ELF-1 (cell line): ENCODE measurements around the gene CCDC9B.

Experiments used
- DNase-seq: peaks from one replicate; pipeline ENCODE4 v3.0.0-alpha.2; 2016; ENCODE audit warnings: low read depth, low spot score

CCDC9B gene

DNA sequence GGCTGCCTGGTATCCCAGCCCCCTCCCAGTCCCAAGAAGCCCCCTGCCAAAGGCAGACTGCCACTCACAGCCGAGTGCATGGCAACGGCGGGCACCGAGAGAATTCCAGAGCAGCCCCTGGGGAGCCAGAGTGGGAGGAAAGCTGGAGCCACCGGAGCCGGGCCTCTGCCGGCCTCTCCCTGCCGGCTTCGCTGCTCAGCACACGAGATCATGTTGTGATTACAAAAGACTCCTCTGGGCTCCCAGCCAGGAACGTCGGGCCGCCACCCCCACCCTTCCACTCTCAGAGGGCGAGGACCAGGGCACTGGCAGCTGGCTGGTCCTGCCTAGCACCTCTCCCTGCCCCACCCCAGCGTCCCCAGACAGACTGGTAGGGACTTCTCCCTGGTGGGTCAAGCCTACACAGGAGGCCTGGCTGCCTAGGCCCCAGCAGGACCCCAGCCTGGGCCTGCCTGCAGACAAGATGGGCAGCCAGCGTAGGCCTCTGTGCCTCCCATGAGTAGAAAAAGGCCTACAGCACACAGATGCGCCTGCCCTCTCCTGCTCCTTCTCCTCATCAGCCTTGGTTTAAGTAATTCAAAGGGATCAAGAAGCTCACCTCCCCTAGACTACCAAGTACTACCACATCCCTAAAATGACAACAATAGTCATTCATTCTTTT, at the start of gene CCDC9B:
Gene CCDC9B, minus strand, starts transcription at position 200 of the 661 bp plus-strand sequence. Its CDS starts 120 bp downstream, at position 80.
- no peak for DNase-seq

DNA sequence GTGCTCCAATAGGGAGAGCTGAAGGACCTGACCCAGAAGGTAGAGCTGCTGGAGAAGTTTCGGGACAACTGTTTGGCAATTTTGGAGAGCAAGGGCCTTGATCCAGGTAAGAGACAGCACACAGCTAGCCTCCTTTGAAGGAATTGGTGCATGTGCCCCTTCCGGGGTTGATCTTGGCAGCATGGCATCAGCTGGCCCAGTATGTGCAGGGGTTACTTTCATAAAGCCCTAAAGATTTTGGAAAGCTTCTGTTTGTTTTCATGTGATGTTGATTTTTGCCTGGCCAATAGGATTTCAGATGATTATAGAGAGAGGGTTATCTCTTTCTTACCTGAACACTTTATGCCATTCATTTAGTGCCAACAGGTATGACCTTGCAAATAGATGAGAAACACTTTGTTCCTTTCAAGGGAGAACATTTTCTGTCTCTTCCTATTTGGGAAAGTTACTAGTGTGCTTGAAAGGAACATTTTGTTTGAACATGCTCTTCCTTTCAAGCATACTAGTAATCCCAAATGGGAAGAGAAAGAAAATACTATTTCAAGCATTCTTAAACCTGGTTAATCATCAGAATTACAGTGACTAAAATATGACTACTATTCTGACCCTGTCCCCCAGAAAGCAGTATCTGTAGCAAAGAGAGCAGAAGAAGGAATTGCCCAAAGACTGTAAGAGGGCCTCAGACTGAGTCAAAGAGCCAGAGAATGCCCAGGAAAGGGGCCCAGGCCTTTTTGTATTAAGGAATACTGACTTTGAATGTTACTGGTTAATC, 49.3 kb upstream of the CCDC9B start:
- DNase-seq, result no peak

DNA sequence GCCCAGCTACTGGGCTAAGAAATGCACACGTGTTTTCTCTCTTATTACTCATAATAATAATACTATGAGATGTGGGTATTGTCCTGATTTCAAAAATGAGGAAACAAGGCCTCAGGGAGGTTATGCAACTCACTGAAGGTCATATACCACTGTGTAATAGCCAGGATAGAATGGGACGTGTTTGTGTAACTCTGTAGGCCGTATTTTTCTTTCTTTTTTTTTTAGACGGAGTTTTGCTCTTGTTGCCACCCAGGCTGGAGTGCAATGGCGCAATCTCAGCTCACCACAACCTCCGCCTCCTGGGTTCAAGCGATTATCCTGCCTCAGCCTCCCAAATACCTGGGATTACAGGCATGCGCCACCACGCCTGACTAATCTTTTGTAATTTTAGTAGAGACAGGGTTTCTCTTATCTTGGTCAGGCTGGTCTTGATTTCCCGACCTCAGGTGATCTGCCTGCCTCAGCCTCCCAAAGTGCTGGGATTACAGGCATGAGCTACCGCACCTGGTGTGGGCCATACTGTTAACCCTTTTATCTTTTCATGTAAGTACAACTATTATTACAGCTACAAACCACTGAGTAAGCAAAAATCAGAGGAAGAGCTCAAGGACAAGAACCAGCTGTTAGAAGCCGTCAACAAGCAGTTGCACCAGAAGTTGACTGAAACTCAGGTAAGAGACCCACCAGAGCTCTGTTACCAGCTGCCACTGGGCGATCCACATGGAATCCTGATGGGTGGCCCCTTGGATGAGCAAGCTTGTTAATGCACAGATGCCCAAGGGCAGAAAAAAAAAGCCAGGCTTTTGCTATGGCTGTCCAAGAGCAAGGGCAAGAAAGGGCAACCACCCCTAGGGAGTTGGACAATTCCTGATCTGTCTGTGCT, 48.4 kb upstream of the CCDC9B start:
- DNase-seq, result no peak

DNA sequence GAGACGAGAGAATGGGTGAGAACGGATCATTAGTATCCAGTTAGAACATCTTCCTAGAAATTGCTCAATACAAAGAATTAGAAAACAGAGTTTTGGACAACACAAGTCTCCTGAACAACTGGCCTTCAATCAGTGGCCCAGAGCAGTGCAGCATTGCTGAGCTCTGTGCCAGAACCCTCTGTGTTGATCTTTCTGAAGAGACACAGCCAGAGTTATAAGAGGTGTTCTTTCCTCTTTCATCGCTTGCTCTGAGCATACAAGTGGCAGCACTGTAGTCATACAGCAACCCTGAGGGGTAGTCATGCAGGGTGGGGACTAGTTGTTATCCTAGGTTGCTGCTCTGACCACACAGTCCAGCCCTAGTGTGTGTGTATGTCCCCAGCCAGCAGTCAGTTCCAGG, 45.7 kb upstream of the CCDC9B start:
- no peak for DNase-seq

DNA sequence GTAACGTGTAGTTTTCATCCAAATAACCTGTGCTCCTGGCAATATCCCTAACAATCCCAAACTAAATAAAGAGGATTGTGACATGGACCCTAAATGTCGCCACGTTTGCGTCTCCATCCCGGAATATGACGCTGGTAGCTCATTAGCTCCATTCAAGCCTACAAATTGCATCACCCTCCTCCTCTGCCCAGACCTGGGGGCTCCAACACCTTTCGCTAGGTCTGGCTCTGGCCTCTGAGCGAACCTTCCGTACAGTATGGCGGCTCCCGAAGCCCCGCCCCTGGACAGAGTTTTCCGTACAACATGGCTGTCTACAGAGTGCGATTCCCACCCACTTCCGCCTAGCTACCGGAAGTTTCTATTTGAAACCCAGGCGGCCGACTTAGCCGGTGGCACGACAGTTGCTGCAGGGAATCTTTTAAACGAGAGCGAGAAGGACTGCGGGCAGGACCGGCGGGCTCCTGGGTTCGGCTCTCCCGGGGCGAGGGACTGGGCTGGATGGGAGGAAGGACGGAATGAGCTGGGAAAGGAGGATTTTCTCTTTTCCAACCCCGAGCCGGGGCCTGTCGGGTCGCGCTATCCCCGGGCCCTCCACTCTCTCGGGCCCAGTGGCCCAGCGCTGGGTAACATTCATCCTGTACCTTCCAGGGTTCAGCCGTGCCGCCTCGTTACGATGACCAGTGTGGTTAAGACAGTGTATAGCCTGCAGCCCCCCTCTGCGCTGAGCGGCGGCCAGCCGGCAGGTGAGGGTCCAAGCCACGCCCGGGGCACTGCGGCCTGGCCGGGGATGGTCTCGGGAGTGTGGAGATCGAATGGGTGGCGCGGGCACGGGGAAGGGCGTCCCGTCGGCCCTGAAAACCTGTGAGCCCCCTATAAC, 42.1 kb upstream of the CCDC9B start, which contains the start of gene KNSTRN:
Gene KNSTRN, plus strand, starts transcription at position 142 of the 877 bp plus-strand sequence. Its CDS starts 115 bp downstream, at position 257.
- DNase-seq, result peak; percentile 96

DNA sequence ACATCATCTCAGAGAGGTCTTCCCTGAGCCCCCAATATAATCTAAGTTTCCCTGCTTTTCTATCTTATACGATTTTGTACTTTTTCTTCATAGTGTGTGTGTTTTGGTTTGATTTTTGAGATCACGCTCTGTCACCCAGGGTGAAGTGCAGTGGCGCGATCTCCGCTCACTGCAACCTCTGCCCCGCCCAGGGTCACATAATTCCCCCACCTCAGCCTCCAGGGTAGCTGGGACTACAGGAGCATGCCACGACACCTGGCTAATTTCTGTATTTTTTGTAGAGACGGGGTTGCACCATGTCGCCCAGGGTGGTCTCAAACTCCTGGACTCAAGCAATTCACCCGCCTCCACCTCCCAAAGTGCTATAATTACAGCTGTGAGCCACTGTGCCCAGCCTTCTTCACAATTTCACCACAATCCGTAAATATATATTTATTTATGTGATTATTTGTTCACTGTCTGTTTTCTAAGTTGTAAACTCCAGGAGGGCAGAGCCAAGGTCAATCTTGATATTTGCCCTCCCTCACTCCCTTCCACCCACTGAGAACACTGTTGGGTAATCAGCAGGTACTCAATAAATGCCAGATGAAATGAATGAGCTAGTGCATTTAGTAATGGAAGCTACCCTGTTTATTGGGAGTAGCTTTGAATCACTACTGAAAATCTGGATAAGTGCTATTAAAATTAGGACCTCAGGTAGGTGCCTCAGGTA, 41.2 kb upstream of the CCDC9B start:
- DNase-seq, result no peak

DNA sequence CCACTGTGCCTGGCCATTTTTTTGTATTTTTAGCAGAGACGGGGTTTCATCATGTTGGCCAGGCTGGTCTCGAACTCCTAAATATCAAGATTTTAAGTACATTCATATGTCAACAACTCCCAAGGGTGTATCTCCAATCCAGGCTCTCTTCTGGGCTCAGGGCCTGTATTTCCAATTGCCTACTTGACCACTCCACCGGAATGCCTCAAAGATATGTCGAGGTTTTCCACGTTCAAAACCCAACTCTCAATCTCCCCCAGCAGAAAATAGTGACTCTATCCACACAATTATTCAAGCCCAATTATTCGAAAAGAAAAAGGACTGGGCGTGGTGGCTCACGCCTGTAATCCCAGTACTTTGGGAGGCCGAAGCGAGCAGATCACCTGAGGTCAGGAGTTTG, 39.9 kb upstream of the CCDC9B start:
- no peak for DNase-seq

DNA sequence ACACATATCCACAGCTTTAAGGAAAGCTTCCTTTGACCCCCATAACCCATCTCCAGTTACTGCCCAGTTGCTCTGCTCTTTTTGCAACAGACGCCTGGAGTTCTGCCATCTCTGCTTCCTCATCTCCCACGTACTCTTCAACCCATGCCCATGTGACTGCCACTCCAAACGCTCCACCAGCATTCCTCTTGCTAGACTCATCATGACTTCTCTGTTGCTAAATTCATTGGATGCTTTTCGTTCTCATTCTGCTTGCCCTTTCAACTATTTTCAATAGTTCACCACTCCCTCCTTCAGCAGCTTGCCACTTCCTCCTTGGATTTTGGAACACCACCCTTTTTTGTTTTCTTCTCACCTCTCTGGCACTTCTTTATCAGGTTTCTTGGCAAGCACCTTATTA, 39.1 kb upstream of the CCDC9B start:
- no peak for DNase-seq

DNA sequence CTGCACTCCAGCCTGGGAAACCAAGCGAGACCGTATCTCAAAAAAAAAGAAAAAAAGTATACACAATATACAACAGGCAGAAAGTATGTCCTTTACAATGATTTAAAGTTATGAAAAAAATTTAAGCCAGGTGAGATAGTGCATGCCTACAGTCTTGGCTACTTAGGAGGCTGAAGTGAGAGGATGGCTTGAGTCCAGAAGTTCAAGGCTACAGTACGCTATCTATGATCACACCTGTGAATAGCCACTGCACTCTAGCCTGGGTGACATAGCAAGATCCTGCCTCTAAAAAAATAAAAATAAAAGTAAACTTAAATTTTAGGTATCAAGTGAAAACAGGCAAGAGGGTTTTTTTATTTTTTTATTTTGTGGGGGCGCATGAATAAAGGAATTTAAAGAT, 38.6 kb upstream of the CCDC9B start:
- DNase-seq, result no peak

DNA sequence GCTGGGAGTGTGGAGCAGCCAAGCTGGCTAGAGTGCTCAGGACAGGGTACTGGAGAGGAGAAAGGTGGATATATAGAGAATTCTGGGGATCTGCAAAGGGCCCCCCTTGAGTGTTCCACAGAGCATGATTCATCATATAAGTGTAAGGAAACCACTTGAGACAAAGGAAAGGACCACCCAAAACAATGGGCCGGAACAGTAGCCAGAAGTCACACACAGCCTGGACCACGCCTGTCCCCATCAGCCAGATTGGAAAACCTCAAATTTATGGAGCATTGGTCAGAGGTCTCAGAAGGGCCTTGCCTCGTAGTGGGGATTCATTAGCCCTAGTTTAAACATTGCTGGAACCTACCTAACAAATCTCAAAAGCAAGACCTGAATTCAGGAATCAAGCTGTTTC, 36.9 kb upstream of the CCDC9B start:
- DNase-seq, result no peak

DNA sequence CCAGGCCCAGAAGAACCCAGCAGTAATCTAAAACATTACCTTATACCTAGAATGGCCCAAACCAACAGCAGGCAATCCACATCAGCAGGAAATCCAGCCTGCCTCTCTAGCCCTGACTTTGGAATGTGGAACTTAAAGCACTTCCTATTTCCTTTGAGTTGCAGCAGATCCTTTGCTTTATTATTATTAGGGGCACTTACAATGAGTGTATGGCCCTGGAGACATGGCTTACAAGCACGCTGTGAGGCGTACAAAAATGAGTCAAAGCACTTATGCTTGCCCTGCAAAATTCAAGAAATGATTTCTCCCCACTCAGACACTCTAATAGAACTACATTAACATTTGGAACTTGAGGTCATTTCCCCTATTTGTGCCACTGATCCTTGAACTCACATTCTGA, 32.2 kb upstream of the CCDC9B start:
- DNase-seq, result no peak

DNA sequence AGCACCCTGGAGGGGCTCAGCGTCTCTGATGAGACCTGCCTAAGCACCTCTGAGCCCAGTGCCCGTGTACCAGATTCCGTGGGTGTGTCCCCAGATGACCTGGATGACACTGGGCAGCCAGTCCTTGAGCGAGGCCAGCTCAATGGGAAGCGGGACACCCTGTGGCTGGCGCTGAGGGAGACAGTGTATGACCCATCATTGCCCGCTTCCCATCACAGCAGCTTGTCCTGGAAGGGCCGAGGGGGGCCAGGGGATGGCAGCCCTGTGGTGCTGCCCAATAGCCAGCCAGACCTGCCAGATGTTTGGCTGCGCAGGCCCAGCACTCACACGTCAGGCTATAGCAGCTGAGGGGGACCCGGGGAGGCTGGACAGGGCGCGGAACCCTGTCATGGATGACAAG, 29.2 kb upstream of the CCDC9B start:
- no peak for DNase-seq

DNA sequence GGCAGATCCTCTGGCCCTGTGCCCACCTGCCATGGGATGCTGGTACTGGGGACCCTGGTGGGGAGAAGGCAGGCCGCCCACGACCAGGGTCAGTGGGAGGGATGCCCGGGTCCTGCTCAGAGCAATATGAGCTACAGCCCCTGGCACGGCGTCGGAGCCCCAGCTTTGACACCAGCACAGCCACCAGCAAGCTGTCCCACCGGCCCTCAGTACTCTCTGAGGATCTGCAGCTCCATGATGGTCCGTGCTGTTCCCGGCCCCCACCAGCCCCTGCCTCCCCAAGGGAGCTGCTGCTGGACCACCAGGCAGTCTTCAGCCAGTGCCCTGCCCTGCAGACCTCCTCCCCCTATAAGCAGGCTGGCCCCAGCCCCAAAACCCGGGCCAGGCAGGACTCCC, 28.7 kb upstream of the CCDC9B start:
- DNase-seq, result no peak

DNA sequence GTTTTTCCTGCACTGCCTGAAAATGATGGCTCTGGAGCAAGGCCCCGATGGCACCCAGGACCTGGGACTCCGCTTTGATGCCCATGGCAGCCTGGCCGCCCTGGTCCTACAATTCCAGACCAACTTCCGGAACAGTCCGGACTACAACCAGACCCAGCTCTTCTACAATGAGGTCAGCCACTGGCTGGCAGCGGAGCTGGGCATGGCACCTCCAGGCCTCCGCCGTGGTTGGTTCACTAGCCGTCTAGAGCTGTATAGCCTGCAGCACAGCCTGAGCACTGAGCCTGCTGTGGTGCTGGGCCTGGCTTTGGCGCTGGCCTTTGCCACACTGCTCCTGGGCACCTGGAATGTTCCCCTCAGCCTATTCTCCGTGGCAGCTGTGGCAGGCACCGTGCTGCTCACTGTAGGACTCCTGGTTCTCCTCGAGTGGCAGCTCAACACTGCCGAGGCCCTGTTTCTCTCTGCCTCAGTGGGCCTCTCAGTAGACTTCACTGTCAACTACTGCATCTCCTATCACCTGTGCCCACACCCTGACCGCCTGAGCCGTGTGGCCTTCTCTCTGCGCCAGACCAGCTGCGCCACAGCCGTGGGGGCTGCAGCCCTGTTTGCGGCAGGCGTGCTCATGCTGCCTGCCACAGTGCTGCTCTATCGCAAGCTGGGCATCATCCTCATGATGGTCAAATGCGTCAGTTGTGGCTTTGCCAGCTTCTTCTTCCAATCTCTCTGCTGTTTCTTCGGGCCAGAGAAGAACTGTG, 28.2 kb upstream of the CCDC9B start:
- DNase-seq, result peak; percentile 1

DNA sequence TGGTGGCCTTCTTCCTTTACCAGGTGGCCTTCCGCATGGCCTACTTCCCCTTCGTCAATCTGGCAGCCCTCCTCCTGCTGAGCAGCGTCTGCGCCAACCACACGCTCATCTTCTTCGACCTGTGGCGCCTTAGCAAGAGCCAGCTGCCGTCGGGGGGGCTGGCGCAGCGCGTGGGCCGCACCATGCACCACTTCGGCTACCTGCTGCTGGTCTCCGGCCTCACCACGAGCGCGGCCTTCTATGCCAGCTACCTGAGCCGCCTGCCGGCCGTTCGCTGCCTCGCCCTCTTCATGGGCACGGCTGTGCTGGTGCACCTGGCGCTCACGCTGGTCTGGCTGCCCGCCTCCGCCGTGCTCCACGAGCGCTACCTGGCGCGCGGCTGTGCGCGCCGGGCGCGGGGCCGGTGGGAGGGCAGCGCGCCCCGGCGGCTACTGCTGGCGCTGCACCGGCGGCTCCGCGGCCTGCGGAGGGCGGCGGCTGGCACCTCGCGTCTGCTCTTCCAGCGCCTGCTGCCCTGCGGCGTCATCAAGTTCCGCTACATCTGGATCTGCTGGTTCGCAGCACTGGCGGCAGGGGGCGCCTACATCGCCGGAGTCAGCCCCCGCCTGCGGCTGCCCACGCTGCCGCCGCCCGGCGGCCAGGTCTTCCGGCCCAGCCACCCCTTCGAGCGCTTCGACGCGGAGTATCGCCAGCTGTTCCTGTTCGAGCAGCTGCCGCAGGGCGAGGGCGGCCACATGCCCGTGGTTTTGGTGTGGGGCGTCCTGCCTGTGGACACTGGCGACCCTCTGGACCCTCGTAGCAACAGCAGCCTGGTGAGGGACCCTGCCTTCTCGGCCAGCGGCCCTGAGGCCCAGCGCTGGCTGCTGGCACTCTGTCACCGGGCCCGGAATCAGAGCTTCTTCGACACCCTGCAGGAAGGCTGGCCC, 27.2 kb upstream of the CCDC9B start:
- DNase-seq, result peak; percentile 96

DNA sequence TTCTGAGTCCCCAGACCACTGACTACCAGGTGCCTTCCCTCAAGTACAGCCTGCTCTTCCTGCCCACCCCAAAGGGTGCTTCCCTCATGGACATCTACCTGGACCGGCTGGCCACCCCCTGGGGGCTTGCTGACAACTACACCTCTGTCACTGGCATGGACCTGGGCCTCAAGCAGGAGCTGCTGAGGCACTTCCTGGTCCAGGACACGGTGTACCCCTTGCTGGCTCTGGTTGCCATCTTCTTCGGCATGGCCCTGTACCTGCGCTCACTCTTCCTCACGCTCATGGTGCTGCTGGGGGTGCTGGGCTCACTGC, 26.6 kb upstream of the CCDC9B start:
- DNase-seq, result peak; percentile 1

DNA sequence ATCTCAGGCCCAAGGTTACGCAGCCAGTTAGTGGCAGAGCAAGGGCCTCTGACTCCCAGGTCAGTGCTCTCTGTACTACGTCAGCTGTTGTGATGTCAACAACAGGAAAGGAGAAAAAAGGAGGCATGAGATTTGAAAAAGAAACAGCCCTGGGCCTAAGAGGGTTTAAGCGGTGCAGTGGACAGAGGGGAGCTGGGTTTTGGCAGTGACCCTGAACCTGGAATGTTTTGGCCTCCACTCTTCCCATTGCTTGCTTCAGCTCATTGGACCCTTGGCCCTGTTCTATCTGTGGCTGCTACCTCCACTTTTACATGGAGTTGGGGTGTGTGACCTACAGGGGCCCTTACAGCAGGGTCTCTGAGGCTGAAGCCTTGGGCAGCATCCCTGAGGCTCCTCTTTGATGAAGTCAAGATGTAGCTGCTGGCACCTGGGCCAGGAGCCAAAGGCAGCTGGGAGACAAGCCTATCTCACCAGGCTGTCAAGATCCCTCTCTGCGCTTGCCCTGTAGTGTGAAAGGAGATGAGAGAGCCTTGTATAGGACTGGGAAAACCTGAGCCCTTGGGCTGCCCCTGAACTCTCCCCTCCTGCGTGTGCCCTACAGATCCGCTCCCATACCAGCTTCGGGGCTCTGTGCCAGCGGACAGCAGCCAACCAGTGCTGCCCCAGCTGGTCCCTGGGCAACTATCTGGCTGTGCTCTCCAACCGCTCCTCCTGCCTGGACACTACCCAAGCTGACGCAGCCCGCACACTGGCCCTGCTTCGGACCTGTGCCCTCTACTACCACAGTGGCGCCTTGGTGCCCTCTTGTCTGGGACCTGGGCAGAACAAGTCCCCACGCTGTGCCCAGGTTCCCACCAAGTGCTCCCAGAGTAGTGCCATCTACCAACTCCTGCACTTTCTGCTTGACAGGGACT, 26.0 kb upstream of the CCDC9B start:
- no peak for DNase-seq
